Esophagus squamous epithelium (tissue), 4 donors: ENCODE results near the gene FBLN7.

Source experiments
- POLR2A ChIP-seq, 4 donors: fragments of 450-650 bp; IDR thresholded peaks; one replicate each; pipeline ENCODE4 v1.6.1; 2017; ENCODE audit warnings: antibody characterized with exemption in 4 of 4, mild to moderate bottlenecking in 4 of 4, moderate library complexity in 3 of 4
- TF ChIP-seq, protein P1 (sequence below), 6 experiments: fragments of 450-650 bp in 4 of 6; fragments of 200-600 bp in 2 of 6; sonication (generic) in 2 of 6; IDR thresholded peaks; one replicate each; pipeline ENCODE4 v1.5.1; 2016 to 2019; ENCODE audit warnings: antibody characterized with exemption in 6 of 6, mild to moderate bottlenecking in 4 of 6, moderate library complexity in 4 of 6

DNA sequence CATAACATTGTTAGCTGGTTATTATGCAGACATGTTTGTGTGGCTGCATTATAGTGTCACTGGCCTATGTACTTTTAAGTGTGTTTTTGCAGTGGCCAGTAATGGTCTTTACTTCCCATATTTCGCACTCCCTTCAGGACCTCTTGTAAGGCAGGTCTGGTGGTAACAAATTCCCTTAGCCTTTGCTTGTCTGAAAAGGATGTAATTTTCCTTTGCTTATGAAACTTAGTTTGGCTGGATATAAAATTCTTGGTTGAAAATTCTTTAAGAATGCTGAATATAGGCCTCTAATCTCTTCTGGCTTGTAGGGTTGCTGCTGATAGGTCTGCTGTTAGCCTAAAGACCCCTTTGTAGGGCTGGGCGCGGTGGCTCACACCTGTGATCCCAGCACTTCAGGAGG, 82.0 kb downstream of the FBLN7 start:
- TF ChIP-seq, protein P1, sequence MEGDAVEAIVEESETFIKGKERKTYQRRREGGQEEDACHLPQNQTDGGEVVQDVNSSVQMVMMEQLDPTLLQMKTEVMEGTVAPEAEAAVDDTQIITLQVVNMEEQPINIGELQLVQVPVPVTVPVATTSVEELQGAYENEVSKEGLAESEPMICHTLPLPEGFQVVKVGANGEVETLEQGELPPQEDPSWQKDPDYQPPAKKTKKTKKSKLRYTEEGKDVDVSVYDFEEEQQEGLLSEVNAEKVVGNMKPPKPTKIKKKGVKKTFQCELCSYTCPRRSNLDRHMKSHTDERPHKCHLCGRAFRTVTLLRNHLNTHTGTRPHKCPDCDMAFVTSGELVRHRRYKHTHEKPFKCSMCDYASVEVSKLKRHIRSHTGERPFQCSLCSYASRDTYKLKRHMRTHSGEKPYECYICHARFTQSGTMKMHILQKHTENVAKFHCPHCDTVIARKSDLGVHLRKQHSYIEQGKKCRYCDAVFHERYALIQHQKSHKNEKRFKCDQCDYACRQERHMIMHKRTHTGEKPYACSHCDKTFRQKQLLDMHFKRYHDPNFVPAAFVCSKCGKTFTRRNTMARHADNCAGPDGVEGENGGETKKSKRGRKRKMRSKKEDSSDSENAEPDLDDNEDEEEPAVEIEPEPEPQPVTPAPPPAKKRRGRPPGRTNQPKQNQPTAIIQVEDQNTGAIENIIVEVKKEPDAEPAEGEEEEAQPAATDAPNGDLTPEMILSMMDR (IDR thresholded peaks at IDR 0.05) = no peak
- TF ChIP-seq POLR2A (IDR thresholded peaks at IDR 0.05) = no peak
